ENCODE data around the gene MAP3K14. TPM values are rescaled to one million over a fixed set of nuclear protein-coding genes. Genes with fewer than 3 reads are reported as not detected.

Gene MAP3K14
- total and polyA plus RNA-seq, 12 donors: 6.7 to 24.1 (median 12.6) TPM

- no peak overlapping the region for H3K4me3 ChIP-seq
- DNase-seq (no peak), ATAC-seq (no peak)
- 69 to 72% methylated on average over 5 of the region's 5 CpGs for WGBS, 2 donors
- H3K4me1 ChIP-seq: peaks cover 12 to 44% (median 33%) of the 10 kb centered on the region in 9 donors
- H3K27ac ChIP-seq: no peak overlapping the region
- TF ChIP-seq, protein P1, sequence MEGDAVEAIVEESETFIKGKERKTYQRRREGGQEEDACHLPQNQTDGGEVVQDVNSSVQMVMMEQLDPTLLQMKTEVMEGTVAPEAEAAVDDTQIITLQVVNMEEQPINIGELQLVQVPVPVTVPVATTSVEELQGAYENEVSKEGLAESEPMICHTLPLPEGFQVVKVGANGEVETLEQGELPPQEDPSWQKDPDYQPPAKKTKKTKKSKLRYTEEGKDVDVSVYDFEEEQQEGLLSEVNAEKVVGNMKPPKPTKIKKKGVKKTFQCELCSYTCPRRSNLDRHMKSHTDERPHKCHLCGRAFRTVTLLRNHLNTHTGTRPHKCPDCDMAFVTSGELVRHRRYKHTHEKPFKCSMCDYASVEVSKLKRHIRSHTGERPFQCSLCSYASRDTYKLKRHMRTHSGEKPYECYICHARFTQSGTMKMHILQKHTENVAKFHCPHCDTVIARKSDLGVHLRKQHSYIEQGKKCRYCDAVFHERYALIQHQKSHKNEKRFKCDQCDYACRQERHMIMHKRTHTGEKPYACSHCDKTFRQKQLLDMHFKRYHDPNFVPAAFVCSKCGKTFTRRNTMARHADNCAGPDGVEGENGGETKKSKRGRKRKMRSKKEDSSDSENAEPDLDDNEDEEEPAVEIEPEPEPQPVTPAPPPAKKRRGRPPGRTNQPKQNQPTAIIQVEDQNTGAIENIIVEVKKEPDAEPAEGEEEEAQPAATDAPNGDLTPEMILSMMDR (IDR thresholded peaks at IDR 0.05): no peak
- H3K9me3 ChIP-seq: no peaks in the 10 kb centered on the region
- intact Hi-C loops (cut with DNase I): no loop called here
- H3K27me3 ChIP-seq: no peaks in the 10 kb centered on the region
- peaks cover 0 to 14% (median under 1%) of the 10 kb centered on the region in 9 donors for H3K36me3 ChIP-seq
Measured at GRCh38 chr17:45258981-45259380, 57.8 kb downstream of the MAP3K14 start.

DNA sequence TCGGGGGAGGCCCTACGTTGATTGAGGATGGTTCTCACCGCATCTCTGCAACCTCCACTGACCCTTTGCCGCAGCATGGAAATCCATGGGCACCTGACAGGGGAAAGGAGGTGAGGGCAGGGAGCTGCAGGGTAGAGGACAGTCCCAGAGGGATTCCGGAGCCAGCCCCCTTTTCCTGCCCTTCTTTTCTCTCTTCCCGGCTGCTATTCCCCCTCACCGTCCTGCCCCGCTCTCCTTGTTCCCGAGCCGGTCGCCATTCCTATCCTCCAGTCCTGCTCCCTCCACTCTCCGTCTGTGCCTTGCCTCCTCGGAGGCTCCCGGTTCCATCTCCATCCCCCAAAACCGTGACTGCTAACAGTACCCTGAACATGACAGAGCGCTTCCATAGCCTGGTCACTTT, 59.7 kb downstream of the MAP3K14 start:
- DNase-seq: no peak
- TF ChIP-seq, protein P1 (IDR thresholded peaks at IDR 0.05): no peak
- Histone ChIP-seq H3K27me3 (no peaks in the 10 kb centered on the region), H3K27ac (no peak overlapping the region), H3K9me3 (no peaks in the 10 kb centered on the region), H3K36me3 (no peaks in the 10 kb centered on the region), H3K4me3 (no peak overlapping the region), H3K4me1 (peaks cover 2 to 29% (median 16%) of the 10 kb centered on the region in 9 donors)
- intact Hi-C loops (cut with DNase I): no loop called here
- no peak for ATAC-seq
- WGBS, 2 donors: 77 to 79% methylated on average over 16 of the region's 16 CpGs

DNA sequence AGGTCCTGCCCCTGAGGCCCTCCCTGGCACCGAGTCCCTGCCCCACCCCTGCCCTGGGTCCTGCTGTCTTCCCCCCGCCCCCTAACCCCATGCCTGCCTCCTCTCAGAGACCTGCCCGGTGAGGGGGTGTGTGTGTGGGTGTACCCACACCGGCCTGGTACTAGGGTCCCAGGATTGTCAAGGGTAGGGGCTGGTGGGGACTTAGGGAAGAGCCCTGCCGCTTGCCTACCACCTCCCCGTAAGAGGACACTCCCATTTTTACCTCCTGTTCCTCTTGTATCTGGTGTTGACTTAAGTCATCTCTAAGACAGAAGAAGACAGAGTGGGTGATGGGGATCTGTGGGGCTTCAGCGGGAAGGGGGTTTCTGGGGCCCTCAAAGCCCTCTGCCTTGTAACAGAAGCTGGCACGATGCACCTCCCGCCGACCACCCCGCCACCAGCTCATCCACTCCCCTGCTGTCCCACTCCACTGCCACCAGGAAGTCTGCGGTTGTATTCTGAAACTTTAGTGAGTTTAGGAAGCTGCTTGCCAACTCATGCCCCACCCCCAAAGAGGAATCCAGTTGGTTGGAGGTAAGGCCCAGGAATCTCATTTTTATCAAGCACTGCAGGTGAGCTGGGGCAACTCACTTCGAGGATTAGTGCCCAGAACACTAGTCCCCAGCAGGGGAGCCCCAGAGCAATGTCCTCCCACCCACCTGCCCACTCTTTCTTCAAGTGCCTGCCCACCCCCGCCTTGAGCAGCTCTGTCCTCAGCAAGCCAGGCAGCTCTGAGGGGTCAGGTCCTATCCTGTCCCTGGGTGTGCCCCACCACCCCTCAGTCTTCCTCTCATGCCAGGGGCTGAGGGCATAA, 60.5 kb downstream of the MAP3K14 start:
- H3K4me3 ChIP-seq: no peak overlapping the region
- DNase-seq (no peak), ATAC-seq (no peak)
- H3K36me3 ChIP-seq: no peaks in the 10 kb centered on the region
- intact Hi-C loops (cut with DNase I): no loop called here
- no peaks in the 10 kb centered on the region for H3K27me3 ChIP-seq
- TF ChIP-seq, protein P1 (IDR thresholded peaks at IDR 0.05): peak in 1 of 9 donors; percentile 5
- H3K4me1 ChIP-seq: peaks cover 0 to 26% (median 8%) of the 10 kb centered on the region in 9 donors
- no peaks in the 10 kb centered on the region for H3K9me3 ChIP-seq
- 82 to 86% methylated on average over 14 of the region's 14 CpGs for WGBS, 2 donors
- peak overlapping the region in 1 of 10 donors; percentile 10 for H3K27ac ChIP-seq

- TF ChIP-seq, protein P1 (IDR thresholded peaks at IDR 0.05): no peak
- intact Hi-C loops (cut with DNase I): no loop called here
- DNase-seq (no peak), ATAC-seq (no peak)
- no peak overlapping the region for H3K4me3 ChIP-seq
- peaks cover 0 to 18% (median 6%) of the 10 kb centered on the region in 9 donors for H3K4me1 ChIP-seq
- no peaks in the 10 kb centered on the region for H3K9me3 ChIP-seq
- H3K27ac ChIP-seq: no peak overlapping the region
- no peaks in the 10 kb centered on the region for H3K36me3 ChIP-seq
- WGBS, 2 donors: 97% methylated on average over 8 of the region's 8 CpGs
- H3K27me3 ChIP-seq: no peaks in the 10 kb centered on the region
Measured at GRCh38 chr17:45255358-45255757, 61.5 kb downstream of the MAP3K14 start.
